CD4-positive, alpha-beta T cell treated with Interferon alpha-2 for 1 hour (primary cell): Measurements from ENCODE around the gene SUSD1.
A peak's percentile ranks its signal among the peaks of the same experiment; 100 is the strongest.

Experiments used
- DNase-seq, 2 donors: peaks; one replicate each; pipeline ENCODE4 v3.0.0-alpha.2; 2020 to 2022

The SUSD1 gene

DNA sequence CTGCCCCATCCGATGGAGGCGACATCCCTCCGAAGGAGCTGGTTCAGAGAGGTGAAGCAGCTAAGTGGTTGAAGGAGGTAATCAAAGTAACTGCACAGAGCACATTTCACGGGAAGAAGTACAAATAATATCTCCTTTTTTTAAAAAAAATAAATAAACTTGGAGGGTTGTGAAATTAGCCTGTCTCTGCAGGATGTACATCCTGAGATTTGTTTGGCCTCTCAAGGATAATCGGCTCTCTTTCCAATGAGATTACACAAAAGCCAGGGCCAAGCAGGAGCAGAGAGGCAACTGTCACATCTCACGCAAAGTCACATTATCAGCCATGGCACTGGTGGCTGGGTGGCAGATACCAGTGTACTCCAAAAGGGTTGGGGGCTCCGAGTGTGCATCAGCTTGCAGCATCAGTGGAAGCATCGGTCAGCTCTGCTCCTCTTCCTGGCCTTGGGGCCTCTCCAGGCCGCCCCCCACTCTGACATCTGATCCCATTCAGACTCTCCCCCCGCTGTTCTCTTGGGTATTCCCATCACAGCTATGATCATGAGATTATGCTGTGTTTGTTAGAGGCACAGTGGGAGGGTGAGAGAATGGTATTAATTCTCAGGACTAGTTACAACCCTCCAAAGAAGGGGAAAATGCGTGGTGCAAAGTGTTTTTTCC lies 168.6 kb downstream of the SUSD1 start:
- DNase-seq: no peak

DNA sequence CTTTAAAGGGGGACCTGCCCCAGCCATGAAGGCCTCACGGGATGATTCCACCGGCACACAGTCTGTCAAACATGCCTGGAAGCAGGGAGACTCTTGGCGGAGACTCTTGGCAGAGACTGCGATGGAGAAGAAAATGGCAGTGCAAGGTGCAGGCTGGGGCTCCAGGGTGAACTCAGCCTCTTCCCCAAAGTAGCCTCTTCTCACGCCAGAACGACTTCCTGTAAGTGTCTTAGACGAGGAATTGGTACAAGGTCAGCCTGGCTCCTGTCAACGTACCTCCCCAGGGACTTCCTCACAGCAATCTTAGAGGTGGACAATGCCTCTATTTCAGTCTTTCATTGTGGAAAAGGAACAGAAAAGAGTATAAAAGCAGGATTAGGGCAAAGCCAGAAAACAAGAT lies 169.2 kb downstream of the SUSD1 start:
- DNase-seq: no peak

DNA sequence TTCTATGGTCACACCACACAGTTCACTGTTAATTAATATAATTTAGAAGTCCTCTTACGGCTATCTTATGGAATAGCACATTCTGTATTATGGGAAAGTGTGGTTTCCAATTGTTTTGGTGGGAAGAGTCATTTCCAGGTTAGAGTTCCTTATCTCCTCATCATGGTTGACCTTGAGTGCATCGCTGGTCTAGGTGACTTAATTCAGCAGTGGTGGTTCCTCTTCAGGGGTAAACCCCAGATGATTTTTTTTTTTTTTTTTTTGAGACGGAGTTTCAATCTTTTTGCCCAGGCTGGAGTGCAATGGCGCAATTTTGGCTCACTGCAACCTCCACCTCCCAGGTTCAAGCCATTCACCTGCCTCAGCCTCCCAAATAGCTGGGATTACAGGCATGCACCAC lies 171.6 kb downstream of the SUSD1 start:
- DNase-seq: no peak

DNA sequence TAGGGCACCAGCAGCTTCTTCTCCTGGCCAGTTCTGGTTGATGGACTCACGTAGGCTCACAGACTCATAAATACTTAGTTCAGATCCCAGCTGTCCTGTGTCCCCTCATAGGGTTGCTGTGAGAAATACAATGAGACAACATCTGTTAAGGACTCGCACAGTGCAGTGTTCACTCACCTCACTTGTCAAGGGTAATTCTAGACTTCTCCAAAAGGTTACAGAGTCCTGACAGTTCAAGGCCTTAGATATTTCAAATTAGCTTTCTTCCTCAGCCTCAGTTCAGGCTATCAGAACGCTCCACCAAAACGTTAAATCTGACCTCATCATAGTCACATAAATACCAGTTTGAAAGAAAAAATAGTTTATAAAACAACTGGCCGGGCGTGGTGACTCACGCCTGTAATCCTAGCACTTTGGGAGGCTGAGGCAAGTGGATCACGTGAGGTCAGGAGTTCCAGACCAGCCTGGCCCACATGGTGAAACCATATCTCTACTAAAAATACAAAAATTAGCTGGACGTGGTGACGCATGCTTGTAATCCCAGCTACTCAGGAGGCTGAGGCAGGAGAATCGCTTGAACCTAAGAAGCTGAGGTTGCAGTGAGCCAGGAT lies 172.1 kb downstream of the SUSD1 start:
- no peak for DNase-seq

DNA sequence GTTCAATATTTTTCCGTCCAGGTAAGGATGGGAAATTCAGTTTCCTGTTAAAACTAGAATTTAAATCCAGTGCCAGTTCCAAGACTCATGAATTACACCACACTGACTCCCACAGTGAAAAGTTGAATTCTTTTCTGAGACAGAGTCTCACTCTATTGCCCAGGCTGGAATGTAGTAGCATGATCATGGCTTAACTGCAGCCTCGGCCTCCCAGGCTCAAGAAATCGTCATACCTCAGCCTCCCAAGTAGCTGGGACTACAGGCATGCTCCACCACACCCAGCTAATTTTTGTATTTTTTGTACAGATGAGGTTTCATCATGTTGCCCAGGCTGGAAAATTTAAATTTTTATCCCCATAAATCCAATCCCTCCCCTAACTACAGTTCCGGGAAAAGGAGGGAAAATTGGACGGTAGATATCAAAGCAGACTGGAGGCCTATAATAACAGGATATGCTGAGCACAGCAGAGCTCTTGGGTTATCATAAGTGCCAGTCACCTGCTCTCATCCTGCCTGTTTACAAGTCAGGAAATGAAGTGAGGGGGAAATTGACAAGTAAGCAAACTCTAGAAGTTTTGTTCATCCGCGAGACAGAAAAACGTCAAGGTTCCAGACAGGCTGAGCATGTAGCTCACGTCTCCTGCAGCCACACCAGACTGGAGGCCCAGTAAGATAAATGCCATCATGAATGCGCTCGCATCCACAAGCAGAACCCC lies 172.8 kb downstream of the SUSD1 start:
- DNase-seq: peak in 1 of 2 donors; percentile 39

DNA sequence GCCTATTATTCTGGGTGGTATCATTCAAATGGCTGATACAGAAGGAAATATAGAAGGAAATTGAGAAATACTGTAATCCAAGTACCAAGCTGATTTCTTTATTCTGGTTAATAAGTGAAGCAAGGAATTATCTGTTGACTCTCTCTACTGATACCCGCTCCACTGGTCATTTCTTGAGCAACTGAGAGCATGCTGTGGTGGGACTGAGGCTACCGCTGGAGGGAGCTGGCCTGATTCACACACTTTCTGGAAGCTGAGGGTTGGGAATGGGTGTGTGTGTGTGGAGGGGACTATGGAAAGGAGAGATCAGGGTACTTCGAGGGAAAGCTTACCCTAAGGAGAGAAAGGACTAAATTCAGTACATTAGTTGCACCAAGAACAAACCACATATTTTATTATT lies 174.4 kb downstream of the SUSD1 start:
- DNase-seq: no peak

DNA sequence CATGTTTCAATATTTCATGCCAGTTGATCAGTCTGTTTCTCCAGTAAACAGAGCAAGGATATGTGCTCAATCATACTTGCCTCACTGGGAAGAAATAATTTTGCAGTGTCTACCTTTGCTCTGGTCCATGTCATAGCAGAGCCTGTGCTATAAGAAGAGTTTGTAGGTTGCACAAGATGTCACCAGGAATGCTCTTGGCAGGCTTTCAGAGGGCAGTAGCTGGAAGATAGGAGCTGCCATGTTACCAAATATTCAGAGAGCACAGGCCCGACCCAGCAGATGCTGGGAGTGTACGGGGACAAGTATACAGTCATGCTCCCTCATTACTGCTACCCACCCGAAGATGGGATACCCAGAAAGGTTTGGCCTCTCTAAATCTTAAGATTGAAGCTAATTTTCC lies 175.8 kb downstream of the SUSD1 start:
- no peak for DNase-seq

DNA sequence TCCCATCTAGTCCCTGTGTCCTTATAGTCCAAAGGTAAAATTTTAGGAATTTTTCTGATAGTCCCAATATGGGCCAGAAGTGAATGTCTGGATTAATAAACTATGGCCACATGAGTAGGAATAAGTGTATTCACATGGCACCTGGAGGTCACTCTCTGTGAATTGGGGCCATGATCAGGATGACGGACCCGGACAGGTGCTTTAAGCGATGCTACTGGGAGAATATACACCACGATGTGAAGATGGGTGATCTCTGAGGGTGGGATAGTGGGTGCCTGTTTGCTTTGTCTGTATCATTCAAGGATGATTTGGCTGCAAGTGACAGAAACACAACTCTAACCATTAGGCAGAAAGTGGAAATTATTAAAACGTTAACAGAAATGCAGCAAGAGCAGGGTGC lies 177.3 kb downstream of the SUSD1 start:
- no peak for DNase-seq

DNA sequence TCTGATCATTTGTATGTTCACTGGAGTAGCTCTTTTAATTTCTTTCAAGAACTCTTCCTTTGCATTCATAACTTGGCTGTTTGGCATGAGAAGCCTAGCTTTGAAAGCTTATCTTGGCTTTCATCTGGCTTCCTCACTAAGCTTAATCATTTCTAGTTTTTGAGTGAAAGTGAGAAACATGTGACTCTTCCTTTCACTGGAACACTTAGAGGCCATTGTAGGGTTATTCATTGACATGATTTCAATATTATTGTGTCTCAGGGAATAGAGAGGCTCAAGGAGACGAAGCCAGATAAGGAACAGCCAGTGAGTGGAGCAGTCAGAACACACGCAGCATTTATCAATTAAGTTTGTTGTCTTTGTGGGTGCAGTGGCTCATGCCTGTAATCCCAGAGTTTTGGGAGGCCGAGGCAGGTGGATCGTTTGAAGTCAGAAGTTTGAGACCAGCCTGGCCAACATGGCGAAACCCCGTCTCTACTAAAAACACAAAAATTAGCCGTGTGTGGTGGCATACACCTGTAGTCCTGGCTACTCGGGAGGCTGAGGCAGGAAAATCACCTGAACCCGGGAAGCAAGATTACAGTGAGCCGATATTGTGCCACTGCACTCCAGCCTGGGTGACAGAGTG lies 180.2 kb downstream of the SUSD1 start:
- DNase-seq: peak in 1 of 2 donors; percentile 23

DNA sequence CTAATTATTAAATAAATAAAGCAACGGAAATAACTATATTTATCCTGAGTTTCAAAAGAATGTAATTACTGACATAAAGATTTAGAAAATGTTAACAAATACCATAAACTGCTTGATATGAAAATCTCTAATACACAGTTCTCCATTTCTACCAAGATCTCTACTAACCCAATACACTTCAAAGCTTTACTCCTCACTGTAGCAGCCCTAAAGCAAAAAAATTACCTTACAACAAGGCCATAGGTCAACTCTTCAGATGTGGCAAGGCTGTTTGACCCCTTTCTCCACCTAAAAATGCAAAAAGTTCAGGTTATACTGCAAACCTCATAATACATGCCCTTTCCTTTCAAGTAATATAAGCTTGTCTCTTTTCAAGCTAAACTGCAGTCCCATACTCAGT lies 181.8 kb downstream of the SUSD1 start:
- no peak for DNase-seq

DNA sequence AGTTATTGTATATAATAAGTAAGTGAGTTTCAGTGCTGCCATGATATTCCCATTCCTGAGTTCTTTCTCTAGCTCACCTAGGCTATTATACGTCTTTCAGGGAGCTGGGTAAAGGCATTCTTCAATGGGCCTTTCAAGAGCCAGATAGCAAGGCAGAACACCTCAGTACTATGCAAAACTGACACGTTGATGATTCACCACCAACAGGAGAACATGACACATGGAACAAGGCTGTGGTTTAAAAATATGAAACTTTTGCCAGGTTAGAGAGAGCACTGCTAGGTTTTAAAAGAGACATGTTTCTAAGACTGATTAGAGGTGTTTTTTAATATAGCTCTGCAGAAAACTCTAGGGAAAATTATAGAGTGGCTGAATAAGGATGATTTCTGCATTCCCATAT lies 182.6 kb downstream of the SUSD1 start:
- no peak for DNase-seq

DNA sequence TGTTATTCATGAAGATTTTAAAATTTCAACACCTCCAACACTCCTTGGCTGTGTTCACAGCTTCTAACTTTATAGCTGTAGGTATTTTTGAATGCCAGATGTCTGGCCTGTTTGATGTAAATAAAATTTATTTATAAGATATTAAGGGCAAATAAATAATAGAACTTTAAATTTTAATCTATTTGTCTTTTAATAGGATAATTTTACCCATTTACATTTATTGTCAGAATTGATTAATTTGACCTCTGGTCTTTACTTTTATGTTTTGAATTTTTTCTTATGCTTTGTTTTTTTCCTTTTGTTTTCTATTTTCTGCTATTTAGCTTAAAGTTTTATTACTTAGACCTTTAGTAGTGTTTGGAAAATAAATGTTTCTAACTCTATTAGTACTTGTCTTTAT lies 183.9 kb downstream of the SUSD1 start:
- DNase-seq: no peak
